HepG2 (cell line): Measurements from ENCODE around the gene TMEM141. TPM values are rescaled to one million over a fixed set of nuclear protein-coding genes. Genes with fewer than 3 reads are reported as not detected.

Experiments used
- BRCA1 ChIP-seq: sonication (generic); formaldehyde crosslinking; IDR thresholded peaks from 2 replicates; pipeline ENCODE4 v1.4.0; 2020; ENCODE audit warnings: missing genetic modification reagents
- CTCF ChIP-seq: sonication (generic); formaldehyde crosslinking; IDR thresholded peaks from 2 replicates; pipeline ENCODE4 v1.5.0; 2020; ENCODE audit warnings: mild to moderate bottlenecking, missing genetic modification reagents, moderate library complexity
- MYC ChIP-seq: sonication (generic); formaldehyde crosslinking; IDR thresholded peaks from 2 replicates; pipeline ENCODE4 v1.9.0; 2021; ENCODE audit warnings: missing genetic modification reagents, borderline replicate concordance
- NR1H2 ChIP-seq: sonication (generic); formaldehyde crosslinking; IDR thresholded peaks from 2 replicates; pipeline ENCODE4 v1.8.1; 2022; ENCODE audit warnings: low read depth, missing genetic modification reagents, borderline replicate concordance
- PATZ1 ChIP-seq: sonication (generic); formaldehyde crosslinking; IDR thresholded peaks from 2 replicates; pipeline ENCODE4 v1.4.0; 2020; ENCODE audit warnings: missing genetic modification reagents
- STAG1 ChIP-seq: sonication (generic); formaldehyde crosslinking; IDR thresholded peaks from 2 replicates; pipeline ENCODE4 v1.4.0; 2020; ENCODE audit warnings: missing genetic modification reagents
- STAT6 ChIP-seq: sonication (generic); formaldehyde crosslinking; IDR thresholded peaks from 2 replicates; pipeline ENCODE4 v1.4.0; 2020; ENCODE audit warnings: missing genetic modification reagents, mild to moderate bottlenecking, borderline replicate concordance
- TBX3 ChIP-seq: fragments of 450-650 bp; IDR thresholded peaks from 2 replicates; pipeline ENCODE4 v1.6.1; 2017; ENCODE audit warnings: antibody characterized with exemption, mild to moderate bottlenecking, inconsistent platforms, borderline replicate concordance
- XRCC5 ChIP-seq: fragments of 200-400 bp; formaldehyde crosslinking; optimal IDR thresholded peaks from 2 replicates; pipeline ENCODE3; 2017; ENCODE audit warnings: mild to moderate bottlenecking, low read length
- YEATS4 ChIP-seq: sonication (generic); formaldehyde crosslinking; IDR thresholded peaks from 2 replicates; pipeline ENCODE4 v1.4.0; 2020; ENCODE audit warnings: missing genetic modification reagents, borderline replicate concordance
- ZBTB25 ChIP-seq: IDR thresholded peaks from 2 replicates; pipeline ENCODE4 v1.6.1; 2018; ENCODE audit warnings: missing genetic modification reagents
- ZBTB38 ChIP-seq: sonication (generic); formaldehyde crosslinking; IDR thresholded peaks from 2 replicates; pipeline ENCODE4 v1.5.1; 2020; ENCODE audit warnings: mild to moderate bottlenecking, missing genetic modification reagents
- ZNF430 ChIP-seq: sonication (generic); formaldehyde crosslinking; IDR thresholded peaks from 2 replicates; pipeline ENCODE4 v1.9.0; 2021; ENCODE audit warnings: mild to moderate bottlenecking, missing genetic modification reagents
- ZNF770 ChIP-seq: sonication (generic); formaldehyde crosslinking; IDR thresholded peaks from 2 replicates; pipeline ENCODE4 v1.5.0; 2020; ENCODE audit warnings: mild to moderate bottlenecking, missing genetic modification reagents
- ZNF891 ChIP-seq: sonication (generic); formaldehyde crosslinking; IDR thresholded peaks from 2 replicates; pipeline ENCODE4 v1.5.0; 2020; ENCODE audit warnings: mild to moderate bottlenecking, missing genetic modification reagents
- polyA plus RNA-seq, 8 experiments: library from polyadenylated mRNA; depleted of rRNA in 3 of 8; stranded (reverse) in 7 of 8; unstranded in 1 of 8; fragments of >200 nt; fragmentation: Illumina TruSeq in 4 of 8; extraction: Trizol in 4 of 8; gene quantifications; 2 replicates each; pipeline versions ENCODE4 v1.2.1 to v1.2.3, GENCODE V29; 2011 to 2016; ENCODE audit warnings: low read depth in 4 of 8, missing spikeins in 1 of 8, mixed read lengths in 1 of 8; ENCODE audit not compliant: insufficient read depth in 1 of 8
- total RNA-seq, 5 experiments: library from RNA; depleted of rRNA; stranded (reverse); fragments of >200 nt; fragmentation: Illumina TruSeq; extraction: Trizol; gene quantifications; 2 replicates each; pipeline ENCODE4 v1.2.3, GENCODE V29; 2016; ENCODE audit warnings: low read depth in 1 of 5

TMEM141 gene
- total and polyA plus RNA-seq, 2 of the 13 experiments (the other 11 are each of a cell fraction or from before 2014, with no cell fraction given) = 81.0 to 202 TPM

- TF ChIP-seq ZNF770 (CRISPR knock-in tag) (peak; percentile 62; the same call in 1 of the 2 replicates), XRCC5 (peak; percentile 28), TBX3 (no peak), ZNF430 (no peak), ZNF891 (CRISPR knock-in tag) (no peak), MYC (CRISPR knock-in tag) (peak; percentile 51; the same call in 1 of the 2 replicates), CTCF (CRISPR knock-in tag) (peak; percentile 73), BRCA1 (no peak), YEATS4 (CRISPR knock-in tag) (no peak), STAG1 (CRISPR knock-in tag) (peak; percentile 40; the same call in 1 of the 2 replicates), ZBTB25 (CRISPR knock-in tag) (no peak), NR1H2 (CRISPR knock-in tag) (no peak), ZBTB38 (CRISPR knock-in tag) (no peak), STAT6 (CRISPR knock-in tag) (no peak), PATZ1 (peak; percentile 36)
Observed at GRCh38 chr9:136769710-136770191, 21.4 kb upstream of the TMEM141 start (continued).
